NCI-H460 (cell line): ENCODE data around the gene LCP2. TPM values are rescaled to one million over a fixed set of nuclear protein-coding genes. Genes with fewer than 3 reads are reported as not detected.

ENCODE experiments used
- DNase-seq: peaks from one replicate; pipeline ENCODE4 v3.0.0-alpha.2; 2016; ENCODE audit warnings: low read depth; ENCODE audit errors: extremely low read depth
- total RNA-seq: library from RNA; depleted of rRNA; stranded (reverse); fragments of >200 nt; shearing (Covaris generic); gene quantifications from 2 replicates; pipeline ENCODE4 v1.2.3, GENCODE V29; 2014; rRNA removed

LCP2 gene
- total RNA-seq, 1 experiment from 2014 or later: not detected

DNA sequence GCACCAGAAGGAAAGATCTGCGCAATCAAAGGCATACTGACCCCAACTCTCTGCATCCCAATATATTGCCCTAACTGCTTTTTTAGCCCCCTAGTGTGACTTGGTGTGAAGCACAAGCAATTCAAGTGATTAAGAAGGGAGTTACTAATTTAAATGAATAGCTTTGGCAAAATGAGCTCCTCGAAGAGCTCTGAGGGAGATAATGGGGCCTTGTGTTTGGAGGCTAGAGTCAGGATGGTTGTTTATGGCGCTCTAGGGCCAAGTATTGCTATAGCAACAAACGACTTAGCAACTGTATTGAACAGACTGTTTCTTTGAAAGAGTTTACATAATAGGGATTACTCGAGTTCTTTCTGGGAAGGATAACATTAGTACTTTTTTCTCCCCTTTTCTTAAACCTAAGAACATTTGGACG, 76.2 kb downstream of the LCP2 start:
- no peak for DNase-seq

DNA sequence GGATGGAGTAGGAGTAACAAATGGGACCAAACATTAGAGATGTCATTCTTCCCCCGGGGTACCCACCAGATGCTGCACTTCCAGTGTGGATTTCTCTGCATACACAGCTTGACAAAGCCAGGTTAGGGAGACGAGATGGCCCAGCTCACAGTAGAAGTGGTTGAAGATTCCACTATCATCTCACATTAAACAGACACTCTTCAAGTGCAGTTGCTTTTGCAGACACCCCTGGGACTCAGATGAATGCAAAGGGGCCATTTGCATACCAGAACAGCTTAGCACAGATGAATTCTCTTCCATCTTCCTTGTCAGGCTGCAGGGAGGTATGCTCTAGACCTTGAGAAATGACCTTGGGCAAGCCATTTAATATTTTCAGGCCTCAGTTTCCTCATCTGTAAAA, 77.4 kb downstream of the LCP2 start:
- no peak for DNase-seq

DNA sequence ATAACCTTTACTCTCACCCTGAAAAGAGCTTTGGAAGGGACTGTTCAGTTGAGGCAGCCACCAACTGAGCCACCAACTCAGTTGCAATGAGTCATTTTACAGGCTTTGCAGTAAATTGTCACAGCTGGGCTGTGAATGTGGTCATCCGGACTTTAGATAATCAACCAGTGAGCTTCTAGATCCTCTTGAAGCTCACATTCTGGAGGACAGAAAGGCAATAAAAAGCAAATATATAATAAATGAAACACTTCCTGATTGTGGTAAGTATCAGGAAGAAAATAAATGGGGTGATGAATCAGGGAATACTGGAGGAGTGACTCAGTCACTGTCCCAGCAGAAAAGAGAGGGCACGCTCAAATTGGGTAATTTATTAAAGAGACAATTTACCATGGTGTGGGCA, 78.0 kb downstream of the LCP2 start:
- DNase-seq: no peak

DNA sequence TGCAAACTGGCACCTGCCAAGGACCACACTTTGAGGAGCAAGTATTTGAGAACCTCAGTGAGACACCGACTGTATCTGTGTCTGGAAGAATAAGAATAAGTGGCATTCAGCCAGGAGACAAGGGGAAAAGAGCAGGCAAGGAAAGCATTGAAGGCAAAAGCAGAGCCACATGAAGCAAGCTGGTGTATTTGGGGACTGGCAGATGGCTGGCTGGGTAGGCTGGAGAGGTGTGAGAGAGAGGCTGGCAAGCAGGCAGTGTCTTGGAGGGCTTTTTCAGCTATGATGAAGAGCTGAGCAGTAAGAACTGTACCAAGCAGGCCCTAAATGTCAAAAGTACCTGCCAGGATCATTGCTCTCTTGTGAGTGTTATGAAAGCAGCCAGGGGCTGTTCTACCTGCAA, 78.9 kb downstream of the LCP2 start:
- no peak for DNase-seq

DNA sequence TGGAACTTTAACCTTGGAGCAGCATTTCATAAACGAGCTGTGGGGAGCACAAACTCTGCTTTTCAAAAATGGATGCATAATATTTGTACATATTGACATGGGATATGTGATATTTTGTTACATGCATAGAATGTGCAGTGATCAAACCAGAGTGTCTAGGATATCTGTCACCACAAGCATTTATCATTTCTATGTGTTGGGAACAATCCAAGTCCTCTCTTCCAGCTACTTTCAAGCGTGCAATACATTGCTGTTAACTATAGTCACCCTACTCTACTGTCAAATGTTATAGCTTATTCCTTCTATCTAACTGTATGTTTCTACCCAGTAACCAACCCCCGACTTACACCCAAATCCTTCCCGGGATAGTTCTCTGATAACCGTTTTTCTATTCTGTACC, 79.7 kb downstream of the LCP2 start:
- no peak for DNase-seq

DNA sequence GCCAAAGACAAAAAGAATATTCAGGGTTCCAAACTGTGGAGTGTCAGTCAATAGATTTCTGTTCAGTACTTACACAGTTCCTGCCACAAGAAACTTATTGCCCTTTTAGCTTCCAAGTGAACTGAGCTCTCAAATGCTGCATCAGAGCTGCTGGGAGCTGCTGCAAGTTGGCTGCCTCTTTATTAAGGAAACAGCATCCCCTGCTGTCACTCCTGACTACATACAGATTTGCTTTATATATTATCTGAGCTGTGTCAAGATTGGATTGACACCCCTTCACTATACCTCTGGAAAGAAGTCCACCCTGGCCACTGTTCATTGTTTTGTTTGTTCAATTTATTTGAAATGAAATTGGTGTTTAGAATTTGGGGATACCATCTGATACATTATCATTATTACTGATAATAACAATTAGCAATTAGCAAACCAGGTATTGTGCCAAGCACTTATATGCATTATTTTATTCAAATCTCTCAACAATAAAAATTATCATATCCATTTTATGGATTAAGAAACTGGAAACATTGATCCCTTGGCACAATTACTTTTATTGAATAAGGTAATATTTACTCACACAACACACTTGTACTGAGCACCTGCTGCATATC, 81.2 kb downstream of the LCP2 start:
- DNase-seq: peak; percentile 33

DNA sequence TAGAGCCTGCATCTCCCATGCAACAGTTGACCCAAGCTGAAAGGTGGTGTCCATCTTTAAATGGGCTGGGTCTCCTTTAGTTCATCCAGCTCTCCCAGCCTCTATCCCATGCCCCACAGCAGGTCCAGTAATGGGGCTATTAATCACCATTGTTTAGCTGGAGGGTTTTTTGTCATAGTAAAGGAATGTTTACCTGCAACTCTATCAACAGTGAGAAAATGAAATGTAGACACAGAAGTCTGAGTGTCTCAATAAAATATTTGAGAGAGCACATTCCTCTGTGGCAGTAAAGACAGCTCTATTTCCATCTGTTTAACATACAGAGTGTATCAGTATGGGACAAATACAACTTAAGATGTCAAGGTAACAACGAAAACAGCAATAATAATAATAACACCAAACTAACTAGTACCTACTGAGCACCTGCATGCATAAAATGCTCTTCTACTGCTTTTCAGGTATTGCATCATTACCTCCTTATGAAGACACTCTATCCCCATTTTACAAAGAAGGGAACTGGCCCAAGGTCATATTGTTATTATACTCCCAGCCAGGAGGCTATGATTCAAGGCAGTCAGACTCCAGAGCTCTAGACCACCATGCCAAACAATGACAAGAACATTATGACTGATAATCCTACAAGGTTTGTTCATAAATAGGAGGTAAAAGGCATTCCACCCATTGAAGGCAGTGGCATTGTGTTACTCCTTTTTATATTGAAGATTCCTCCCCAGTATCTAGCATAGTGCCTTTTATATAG, 85.8 kb downstream of the LCP2 start:
- no peak for DNase-seq

DNA sequence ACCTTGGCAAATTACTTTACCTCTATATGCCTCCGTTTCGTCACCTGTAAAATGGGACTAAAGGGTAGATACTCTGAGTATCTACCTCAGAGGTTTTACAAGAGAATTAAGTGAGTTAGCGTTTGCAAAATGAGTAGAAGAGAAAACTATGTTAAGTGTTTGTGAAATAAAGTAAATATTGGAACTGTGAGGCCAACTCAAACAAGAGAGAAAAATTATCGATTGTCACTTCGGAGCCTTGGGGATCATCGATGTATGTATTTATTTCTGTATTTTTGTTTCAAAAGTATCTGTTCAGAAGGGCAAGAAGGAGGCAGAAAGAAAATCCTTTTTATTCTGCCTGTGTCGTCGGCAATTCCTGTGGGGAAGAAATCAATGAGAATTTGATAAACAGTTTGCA, 90.6 kb downstream of the LCP2 start:
- DNase-seq: no peak

DNA sequence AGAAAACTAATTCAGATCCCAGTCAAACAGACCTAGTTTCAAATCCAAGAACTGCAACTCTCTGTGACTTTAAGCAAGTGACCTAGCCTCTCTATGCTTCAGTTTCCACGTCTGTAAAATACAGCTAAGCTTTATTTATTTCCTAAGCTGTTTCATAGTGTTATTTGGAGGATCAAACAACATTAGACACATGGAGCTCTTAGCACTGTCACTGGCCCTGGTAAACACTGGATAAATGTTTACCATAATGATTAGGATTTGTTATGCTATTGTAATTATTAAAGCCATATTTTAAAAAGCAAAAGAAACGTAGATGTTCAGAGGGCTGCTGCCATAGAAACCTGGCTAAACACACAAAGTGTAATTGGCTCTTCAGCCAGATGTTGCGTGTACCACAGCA, 91.4 kb downstream of the LCP2 start:
- DNase-seq: no peak

DNA sequence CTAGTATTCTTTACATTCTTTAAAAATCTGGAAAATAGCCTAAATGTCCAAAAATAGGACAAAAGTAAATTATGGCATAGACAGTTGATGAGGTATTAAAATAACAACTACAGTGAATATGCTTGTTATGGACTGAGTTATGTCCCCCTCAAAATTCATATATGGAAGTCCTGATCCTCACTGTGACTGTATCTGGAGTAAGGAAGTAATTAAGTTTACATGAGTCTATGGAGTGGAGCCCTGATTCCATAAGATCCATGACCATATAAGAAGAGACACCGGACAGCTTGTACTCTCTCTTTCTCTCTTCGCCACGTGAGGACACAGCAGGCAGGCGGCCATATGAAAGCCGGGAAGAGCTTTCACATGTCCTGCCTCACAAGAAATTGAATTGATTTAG, 93.4 kb downstream of the LCP2 start:
- DNase-seq: no peak

DNA sequence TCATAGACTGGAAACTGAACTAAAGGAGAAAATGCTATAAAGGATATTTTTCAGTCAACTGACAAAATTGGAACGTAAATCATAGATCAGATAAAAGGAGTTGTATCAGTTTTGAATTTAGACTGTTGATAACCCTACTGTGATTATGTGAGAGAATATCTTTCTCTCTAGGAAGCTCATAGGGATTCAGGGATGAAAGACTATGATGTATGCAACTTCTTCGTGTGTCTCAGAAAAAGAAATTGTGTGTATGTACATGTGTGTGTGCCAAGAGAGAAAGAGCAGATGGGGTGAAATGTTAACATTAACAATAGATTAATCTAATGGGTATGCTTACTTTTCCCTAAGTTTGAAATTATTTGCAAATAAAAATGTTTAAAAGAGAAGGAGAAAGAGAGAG, 95.5 kb downstream of the LCP2 start:
- DNase-seq: no peak

DNA sequence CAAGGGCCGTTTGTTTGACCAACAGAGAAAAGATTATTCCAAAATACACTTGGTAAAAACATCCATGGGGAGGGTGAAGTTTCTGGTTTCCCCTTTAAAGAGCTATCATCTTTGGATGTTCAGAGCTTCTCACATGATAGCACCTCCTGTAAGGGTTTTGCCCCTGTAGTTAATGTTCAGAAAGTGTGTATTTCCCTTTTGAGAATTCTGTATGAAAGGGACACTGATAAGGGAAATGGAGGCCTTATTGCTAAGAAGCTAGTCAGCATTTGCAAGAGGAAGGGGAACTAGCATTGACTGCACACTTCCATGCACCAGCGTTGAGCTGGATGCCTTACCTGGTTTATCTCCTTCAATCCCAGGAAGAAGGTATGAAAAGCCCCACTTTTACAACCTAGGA, 96.3 kb downstream of the LCP2 start:
- no peak for DNase-seq

DNA sequence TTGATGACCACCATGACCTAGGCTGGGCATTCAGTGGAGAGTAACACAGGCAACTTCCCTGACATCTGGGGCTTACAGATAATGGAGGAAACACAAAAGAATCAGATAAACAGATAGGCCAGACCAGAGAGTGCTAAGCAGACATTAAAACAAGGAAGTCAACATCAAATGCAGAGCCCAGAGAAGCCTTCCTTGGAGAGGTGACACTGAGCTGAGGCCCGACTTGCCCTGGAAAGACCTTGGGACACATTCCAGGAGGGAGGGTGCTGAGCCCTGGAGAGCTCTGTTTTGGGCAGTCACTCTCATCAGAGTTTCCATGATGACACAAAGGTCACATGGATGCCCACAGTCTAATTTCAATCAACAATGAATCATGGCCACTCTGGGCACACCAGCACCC, 96.7 kb downstream of the LCP2 start:
- no peak for DNase-seq

Other genes starting within 250 kb of the LCP2 start
- gene FOXI1, start 191.9 kb downstream of the LCP2 start, total RNA-seq: not detected in 2 replicates
- gene C5orf58, start 64.8 kb downstream of the LCP2 start, total RNA-seq: not detected in 2 replicates
- gene KCNMB1, start 91.6 kb upstream of the LCP2 start, total RNA-seq: not detected in 2 replicates
- gene KCNIP1, start 206.2 kb upstream of the LCP2 start, total RNA-seq: not detected in 2 replicates